Osteocyte (in vitro differentiated cells): ENCODE data around the gene MYT1. TPM values are rescaled to one million over a fixed set of nuclear protein-coding genes. Genes with fewer than 3 reads are reported as not detected.
A peak's percentile ranks its signal among the peaks of the same experiment; 100 is the strongest.

ENCODE experiments used
- DNase-seq: peaks from one replicate; pipeline ENCODE4 v3.0.0; 2021; ENCODE audit warnings: mixed read lengths; ENCODE audit not compliant: unreplicated experiment; ENCODE audit errors: extremely low spot score
- H3K27ac Mint-ChIP-seq: one replicate; pipeline ENCODE4 v1.8.0; 2021; ENCODE audit warnings: mild to moderate bottlenecking, mixed read lengths; ENCODE audit not compliant: unreplicated experiment
- H3K27me3 Mint-ChIP-seq: one replicate; pipeline ENCODE4 v1.8.0; 2021; ENCODE audit warnings: mixed read lengths; ENCODE audit not compliant: unreplicated experiment
- H3K36me3 Mint-ChIP-seq: one replicate; pipeline ENCODE4 v1.8.0; 2021; ENCODE audit warnings: mixed read lengths; ENCODE audit not compliant: unreplicated experiment
- H3K4me1 Mint-ChIP-seq: one replicate; pipeline ENCODE4 v1.8.0; 2021; ENCODE audit warnings: mixed read lengths; ENCODE audit not compliant: unreplicated experiment
- H3K4me3 Mint-ChIP-seq: one replicate; pipeline ENCODE4 v1.8.0; 2021; ENCODE audit warnings: mild to moderate bottlenecking, moderate library complexity, mixed read lengths; ENCODE audit not compliant: unreplicated experiment
- H3K9me3 Mint-ChIP-seq: one replicate; pipeline ENCODE4 v1.8.0; 2021; ENCODE audit warnings: mixed read lengths; ENCODE audit not compliant: unreplicated experiment
- total RNA-seq: library from RNA; stranded (reverse); gene quantifications from 2 replicates; pipeline ENCODE4 v1.2.1, GENCODE V29; 2021
- TF ChIP-seq, protein P1 (sequence below): fragments of 200-600 bp; sonication (generic); IDR thresholded peaks from 2 replicates; pipeline ENCODE4 v1.5.0; 2021; ENCODE audit warnings: antibody characterized with exemption, mild to moderate bottlenecking, moderate library complexity

Gene MYT1
- total RNA-seq, 1 donor from 2014 or later, result not detected

DNA sequence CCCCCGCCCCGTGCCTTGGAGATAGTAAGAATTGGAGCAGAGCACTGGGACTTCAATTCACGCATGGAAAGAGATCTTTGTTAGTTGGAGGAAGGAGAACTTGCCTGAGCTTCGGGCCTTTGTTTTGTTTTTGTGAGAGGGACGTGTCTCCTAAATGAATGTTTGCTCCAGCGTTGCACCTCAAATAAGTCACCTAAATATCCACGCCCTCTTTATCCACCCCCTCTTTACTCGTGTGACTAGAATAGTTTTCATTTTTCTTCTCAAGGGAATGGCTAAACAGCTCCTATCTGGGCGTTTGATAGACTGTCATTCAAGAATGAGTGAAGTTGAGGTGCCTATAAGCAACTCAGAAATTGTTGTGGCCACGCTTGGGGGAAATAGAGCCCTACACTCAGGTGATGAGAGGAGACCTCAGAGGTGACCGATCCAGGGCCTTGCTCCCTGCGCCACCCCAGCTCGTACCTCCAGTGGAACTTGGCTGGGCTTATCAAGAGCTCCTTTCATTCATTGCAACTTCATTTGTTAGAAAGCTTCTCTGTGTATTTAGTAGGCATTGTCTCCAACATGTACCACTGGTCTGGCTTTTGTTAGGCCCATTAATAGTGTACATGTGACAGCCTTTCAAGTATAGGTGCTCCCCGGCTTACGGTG lies 92.2 kb downstream of the MYT1 start:
- H3K27ac Mint-ChIP-seq, result peak overlapping the region; percentile 92
- no peaks in the 10 kb centered on the region for H3K9me3 Mint-ChIP-seq
- peak overlapping the region; percentile 98 for H3K4me3 Mint-ChIP-seq
- H3K27me3 Mint-ChIP-seq, result peaks cover 5% of the 10 kb centered on the region
- no peaks in the 10 kb centered on the region for H3K36me3 Mint-ChIP-seq
- TF ChIP-seq, protein P1, sequence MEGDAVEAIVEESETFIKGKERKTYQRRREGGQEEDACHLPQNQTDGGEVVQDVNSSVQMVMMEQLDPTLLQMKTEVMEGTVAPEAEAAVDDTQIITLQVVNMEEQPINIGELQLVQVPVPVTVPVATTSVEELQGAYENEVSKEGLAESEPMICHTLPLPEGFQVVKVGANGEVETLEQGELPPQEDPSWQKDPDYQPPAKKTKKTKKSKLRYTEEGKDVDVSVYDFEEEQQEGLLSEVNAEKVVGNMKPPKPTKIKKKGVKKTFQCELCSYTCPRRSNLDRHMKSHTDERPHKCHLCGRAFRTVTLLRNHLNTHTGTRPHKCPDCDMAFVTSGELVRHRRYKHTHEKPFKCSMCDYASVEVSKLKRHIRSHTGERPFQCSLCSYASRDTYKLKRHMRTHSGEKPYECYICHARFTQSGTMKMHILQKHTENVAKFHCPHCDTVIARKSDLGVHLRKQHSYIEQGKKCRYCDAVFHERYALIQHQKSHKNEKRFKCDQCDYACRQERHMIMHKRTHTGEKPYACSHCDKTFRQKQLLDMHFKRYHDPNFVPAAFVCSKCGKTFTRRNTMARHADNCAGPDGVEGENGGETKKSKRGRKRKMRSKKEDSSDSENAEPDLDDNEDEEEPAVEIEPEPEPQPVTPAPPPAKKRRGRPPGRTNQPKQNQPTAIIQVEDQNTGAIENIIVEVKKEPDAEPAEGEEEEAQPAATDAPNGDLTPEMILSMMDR, result no peak
- peaks cover 55% of the 10 kb centered on the region for H3K4me1 Mint-ChIP-seq
- DNase-seq, result no peak

DNA sequence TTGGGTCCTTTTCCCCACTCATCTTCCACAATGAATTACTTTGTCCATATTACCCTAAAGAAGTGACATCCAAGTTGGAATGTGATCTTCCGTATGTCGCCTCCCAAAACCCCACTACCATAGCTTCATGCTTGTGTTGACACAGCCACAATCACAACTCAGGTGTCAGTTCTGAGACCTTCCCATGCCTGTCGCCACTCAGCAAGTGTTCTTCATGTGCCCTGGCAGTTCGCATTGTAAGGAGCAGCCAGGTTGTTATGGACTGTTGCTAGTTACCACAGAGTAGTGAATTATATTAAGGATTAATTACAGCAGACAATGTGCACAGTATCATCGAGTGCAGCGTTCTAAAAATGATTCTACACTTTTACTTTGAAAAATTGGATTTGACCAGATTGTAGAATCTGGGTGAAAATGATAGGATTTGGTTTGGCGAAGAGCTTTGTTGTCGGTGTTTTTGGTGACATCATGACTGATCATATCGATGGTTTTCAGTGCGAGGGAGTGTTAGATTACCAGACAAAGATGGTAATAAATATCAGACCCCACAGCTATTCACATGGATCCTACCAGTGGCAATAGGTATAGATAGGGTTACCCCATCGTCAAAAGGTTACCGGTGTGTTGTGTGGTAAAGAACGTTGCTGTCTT lies 93.0 kb downstream of the MYT1 start:
- Mint-ChIP-seq H3K4me3 (peak overlapping the region; percentile 98), H3K4me1 (peaks cover 58% of the 10 kb centered on the region), H3K27ac (no peak overlapping the region), H3K27me3 (no peaks in the 10 kb centered on the region), H3K9me3 (no peaks in the 10 kb centered on the region), H3K36me3 (no peaks in the 10 kb centered on the region)
- TF ChIP-seq, protein P1, result no peak
- DNase-seq, result no peak

DNA sequence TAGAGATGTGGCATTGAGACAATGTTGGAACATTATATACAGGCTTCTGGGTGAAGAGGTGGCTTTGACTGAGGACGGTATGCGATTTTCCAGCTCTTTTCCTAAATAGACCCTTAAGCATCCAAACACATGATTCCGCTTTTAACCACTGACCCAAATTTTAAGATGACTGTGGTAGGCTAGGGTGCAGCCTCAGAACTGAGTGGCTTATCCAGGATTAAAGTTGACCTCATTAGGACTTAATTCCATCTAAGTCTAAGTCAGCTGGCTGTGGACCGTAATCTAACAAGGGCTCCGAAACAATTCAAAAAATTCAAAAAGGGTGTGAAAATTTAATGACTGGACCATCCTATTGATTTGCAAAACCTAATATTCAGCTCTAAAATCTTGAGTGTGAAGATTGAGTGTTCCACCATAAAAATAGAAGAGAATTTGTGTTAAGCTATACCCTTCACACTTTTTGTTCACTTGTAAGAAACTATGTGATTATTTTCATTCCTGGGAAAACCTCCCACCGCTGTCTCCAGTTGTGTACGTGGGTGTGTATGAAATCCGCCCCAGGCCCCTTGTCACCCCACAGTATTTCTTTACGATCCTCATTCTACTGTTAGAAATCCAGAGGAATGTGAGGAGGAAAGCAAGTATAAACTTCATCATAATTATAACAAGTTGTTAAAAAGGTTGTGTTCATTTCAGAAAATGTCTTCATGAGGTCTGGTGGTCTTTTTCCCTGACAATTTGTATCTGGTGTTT lies 94.0 kb downstream of the MYT1 start:
- peaks cover 7% of the 10 kb centered on the region for H3K36me3 Mint-ChIP-seq
- DNase-seq, result no peak
- no peaks in the 10 kb centered on the region for H3K9me3 Mint-ChIP-seq
- TF ChIP-seq, protein P1, result no peak
- peaks cover 61% of the 10 kb centered on the region for H3K4me1 Mint-ChIP-seq
- H3K27me3 Mint-ChIP-seq, result no peaks in the 10 kb centered on the region
- peak overlapping the region; percentile 1 for H3K27ac Mint-ChIP-seq
- H3K4me3 Mint-ChIP-seq, result no peak overlapping the region

DNA sequence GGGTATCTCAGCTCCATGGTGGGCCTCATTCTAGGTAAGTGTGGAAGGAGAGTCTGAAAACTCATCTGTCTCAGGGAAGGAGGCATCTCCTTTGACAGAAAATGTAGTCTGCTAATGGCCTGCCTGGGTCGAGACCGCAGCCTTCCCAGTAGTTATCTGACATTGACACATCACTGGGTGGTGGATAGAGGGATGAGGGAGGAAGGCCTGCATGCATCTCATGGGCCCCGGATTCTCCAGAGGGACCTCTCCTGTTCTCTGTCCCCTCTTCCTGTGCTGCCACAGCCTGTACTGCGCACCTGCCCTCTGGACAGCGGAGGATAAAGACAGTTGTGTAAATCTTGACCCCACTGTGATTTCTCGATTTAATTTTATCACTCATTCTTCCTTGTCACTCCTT lies 96.0 kb downstream of the MYT1 start:
- Mint-ChIP-seq H3K9me3 (no peaks in the 10 kb centered on the region), H3K27ac (peak overlapping the region; percentile 94), H3K4me1 (peaks cover 63% of the 10 kb centered on the region), H3K27me3 (no peaks in the 10 kb centered on the region), H3K36me3 (peaks cover 12% of the 10 kb centered on the region), H3K4me3 (no peak overlapping the region)
- peak; percentile 54 for DNase-seq
- TF ChIP-seq, protein P1, result no peak

DNA sequence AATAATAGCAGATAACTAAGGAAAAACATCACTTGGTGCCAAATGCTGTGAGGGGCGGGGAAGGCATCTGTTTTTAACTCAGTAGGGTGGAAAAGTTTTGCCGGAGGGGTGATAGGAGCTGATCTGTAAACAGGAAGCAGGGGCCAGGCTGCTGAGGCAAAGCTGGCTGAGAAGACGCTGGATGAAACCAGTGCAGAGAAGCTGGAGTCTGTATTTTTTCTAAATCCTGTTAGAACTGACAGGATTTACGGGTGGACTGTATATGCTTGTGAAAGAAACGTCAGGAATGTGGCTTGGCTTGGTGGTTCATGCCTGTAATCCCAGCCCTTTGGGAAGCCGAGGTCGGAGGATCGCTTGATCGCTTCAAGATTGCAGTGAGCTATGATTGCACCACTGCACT lies 96.9 kb downstream of the MYT1 start:
- TF ChIP-seq, protein P1, result no peak
- Mint-ChIP-seq H3K27ac (peak overlapping the region; percentile 94), H3K4me3 (peak overlapping the region; percentile 57), H3K4me1 (peaks cover 66% of the 10 kb centered on the region), H3K27me3 (no peaks in the 10 kb centered on the region), H3K36me3 (peaks cover 12% of the 10 kb centered on the region), H3K9me3 (no peaks in the 10 kb centered on the region)
- no peak for DNase-seq
